IMR-90 (cell line): ENCODE measurements around the gene LAMA2. TPM values are rescaled to one million over a fixed set of nuclear protein-coding genes. Genes with fewer than 3 reads are reported as not detected.

ENCODE experiments used
- ATAC-seq: fragments of 200-7000 bp; cut with Tn5 transposase; 2 replicates; pipeline ENCODE4 v1.9.1; 2020; ENCODE audit warnings: low read depth, mild to moderate bottlenecking, moderate library complexity
- BruUV-seq: library from RNA; stranded (reverse); fragments of 400-500 nt; replicated peaks from 2 replicates; lab custom pipeline; 2021; lab: Mats Ljungman, UMichigan
- CTCF ChIA-PET: fragments of 300-600 bp; formaldehyde crosslinking; extraction: SDS; loops from one replicate; lab custom pipeline; 2021; ENCODE audit warnings: antibody characterized with exemption; lab: Yijun Ruan, JAX
- POLR2A ChIA-PET: fragments of 300-600 bp; sonication (Branson Sonifier 250); formaldehyde crosslinking; loops from one replicate; lab custom pipeline; 2022; ENCODE audit warnings: antibody characterized with exemption; ENCODE audit not compliant: unreplicated experiment; lab: Charles Lee
- DNase-seq: peaks from one replicate; pipeline ENCODE4 v3.0.0; 2013
- H2AFZ ChIP-seq: replicated peaks from 2 replicates; pipeline ENCODE3; 2013; ENCODE audit warnings: low read length, mild to moderate bottlenecking; ENCODE audit not compliant: poor library complexity
- H2AK5ac ChIP-seq: 2 replicates; pipeline ENCODE4 v1.6.1; 2013; ENCODE audit warnings: low read depth, low read length, inconsistent platforms
- H2AK9ac ChIP-seq: replicated peaks from 2 replicates; pipeline ENCODE3; 2013; ENCODE audit warnings: mild to moderate bottlenecking, low read depth, low read length, moderate library complexity; ENCODE audit not compliant: poor library complexity
- H2BK120ac ChIP-seq: 2 replicates; pipeline ENCODE4 v1.6.1; 2013; ENCODE audit warnings: low read depth, low read length, inconsistent platforms
- H2BK15ac ChIP-seq: 3 replicates; pipeline ENCODE4 v1.6.1; 2013; ENCODE audit warnings: low read depth, low read length, inconsistent platforms
- H2BK20ac ChIP-seq: 2 replicates; pipeline ENCODE4 v1.6.1; 2013; ENCODE audit warnings: low read depth, mild to moderate bottlenecking, inconsistent platforms, low read length, moderate library complexity
- H2BK5ac ChIP-seq: 2 replicates; pipeline ENCODE4 v1.6.1; 2013; ENCODE audit warnings: mild to moderate bottlenecking, low read depth, low read length, inconsistent platforms; ENCODE audit not compliant: poor library complexity, severe bottlenecking
- H3K14ac ChIP-seq: replicated peaks from 2 replicates; pipeline ENCODE4 v1.6.1; 2013; ENCODE audit warnings: low read depth, low read length, inconsistent platforms
- H3K18ac ChIP-seq: 2 replicates; pipeline ENCODE4 v1.6.1; 2013; ENCODE audit warnings: low read depth, low read length, control low read depth
- H3K23ac ChIP-seq: 2 replicates; pipeline ENCODE4 v1.6.1; 2013; ENCODE audit warnings: low read depth, low read length, inconsistent platforms
- H3K27ac ChIP-seq: 2 replicates; pipeline ENCODE4 v1.5.1; 2013; ENCODE audit warnings: mild to moderate bottlenecking, control low read depth, low read length; ENCODE audit not compliant: insufficient read depth
- H3K27me3 ChIP-seq: 2 replicates; pipeline ENCODE4 v1.6.1; 2013; ENCODE audit warnings: low read length; ENCODE audit not compliant: control insufficient read depth, insufficient read depth
- H3K36me3 ChIP-seq: 2 replicates; pipeline ENCODE4 v1.6.1; 2013; ENCODE audit warnings: low read length, mixed read lengths; ENCODE audit not compliant: control insufficient read depth, insufficient read depth
- H3K4ac ChIP-seq: 2 replicates; pipeline ENCODE4 v1.6.1; 2013; ENCODE audit warnings: low read depth, low read length, inconsistent platforms
- H3K4me1 ChIP-seq: 2 replicates; pipeline ENCODE4 v1.6.1; 2013; ENCODE audit warnings: low read length, mixed read lengths; ENCODE audit not compliant: control insufficient read depth, insufficient read depth
- H3K4me2 ChIP-seq: 2 replicates; pipeline ENCODE4 v1.6.1; 2013; ENCODE audit warnings: low read depth, mild to moderate bottlenecking, control low read depth, low read length, moderate library complexity
- H3K4me3 ChIP-seq: 2 replicates; pipeline ENCODE4 v1.5.1; 2013; ENCODE audit warnings: low read depth, mild to moderate bottlenecking, control low read depth, low read length, moderate library complexity; ENCODE audit not compliant: insufficient read depth
- H3K56ac ChIP-seq: 2 replicates; pipeline ENCODE4 v1.6.1; 2013; ENCODE audit warnings: low read length, inconsistent platforms; ENCODE audit not compliant: insufficient read depth; ENCODE audit errors: extremely low read depth
- H3K79me1 ChIP-seq, 2 experiments: 2 replicates each; pipeline ENCODE4 v1.6.1; 2013; ENCODE audit warnings: low read length in 2 of 2, inconsistent platforms in 1 of 2, low read depth in 1 of 2
- H3K9ac ChIP-seq: 2 replicates; pipeline ENCODE4 v1.6.1; 2013; ENCODE audit warnings: low read depth, low read length, control low read depth
- H3K9me1 ChIP-seq: 2 replicates; pipeline ENCODE4 v1.6.1; 2013; ENCODE audit warnings: low read length, inconsistent platforms; ENCODE audit not compliant: insufficient read depth
- H3K9me3 ChIP-seq: 2 replicates; pipeline ENCODE4 v1.6.1; 2013; ENCODE audit warnings: low read length; ENCODE audit not compliant: control insufficient read depth, insufficient read depth
- H4K20me1 ChIP-seq: 2 replicates; pipeline ENCODE4 v1.6.1; 2013; ENCODE audit warnings: low read length, inconsistent platforms; ENCODE audit not compliant: insufficient read depth
- H4K5ac ChIP-seq: 2 replicates; pipeline ENCODE4 v1.6.1; 2013; ENCODE audit warnings: mild to moderate bottlenecking, low read depth, low read length, control low read depth
- H4K8ac ChIP-seq, 2 experiments: 2 replicates each; pipeline ENCODE4 v1.6.1; 2013; ENCODE audit warnings: low read depth in 2 of 2, low read length in 2 of 2, control low read depth in 1 of 2, inconsistent platforms in 1 of 2
- H4K91ac ChIP-seq: 2 replicates; pipeline ENCODE4 v1.6.1; 2013; ENCODE audit warnings: low read depth, low read length, inconsistent platforms; ENCODE audit not compliant: insufficient read depth
- BHLHE40 ChIP-seq: fragments of 150-350 bp; IDR thresholded peaks from 2 replicates; pipeline ENCODE4 v1.6.1; 2016; ENCODE audit warnings: mild to moderate bottlenecking, low read depth, low read length
- CEBPB ChIP-seq: IDR thresholded peaks from 2 replicates; pipeline ENCODE4 v1.6.1; 2012; ENCODE audit warnings: low read depth, low read length, improper control_type of control experiment
- CHD1 ChIP-seq: IDR thresholded peaks from 2 replicates; pipeline ENCODE4 v1.6.1; 2012; ENCODE audit warnings: low read depth, low read length, improper control_type of control experiment
- CTCF ChIP-seq: conservative IDR thresholded peaks from 2 replicates; pipeline ENCODE4 v1.5.1; 2012; ENCODE audit warnings: mild to moderate bottlenecking, low read depth, low read length, improper control_type of control experiment
- ELK1 ChIP-seq: fragments of 150-350 bp; IDR thresholded peaks from 2 replicates; pipeline ENCODE4 v1.6.1; 2016; ENCODE audit warnings: low read depth, mild to moderate bottlenecking, low read length, moderate library complexity, borderline replicate concordance
- FOS ChIP-seq: fragments of 150-350 bp; IDR thresholded peaks from 2 replicates; pipeline ENCODE4 v1.6.1; 2016; ENCODE audit warnings: low read depth, low read length
- MAFK ChIP-seq: IDR thresholded peaks from 2 replicates; pipeline ENCODE4 v1.6.1; 2012; ENCODE audit warnings: low read depth, low read length, improper control_type of control experiment
- MAZ ChIP-seq: IDR thresholded peaks from 2 replicates; pipeline ENCODE4 v1.6.1; 2012; ENCODE audit warnings: low read depth, mild to moderate bottlenecking, low read length, improper control_type of control experiment, moderate library complexity, borderline replicate concordance
- MXI1 ChIP-seq: IDR thresholded peaks from 2 replicates; pipeline ENCODE4 v1.6.1; 2012; ENCODE audit warnings: low read depth, mild to moderate bottlenecking, low read length, moderate library complexity, borderline replicate concordance
- NFE2L2 ChIP-seq: fragments of 150-350 bp; IDR thresholded peaks from 2 replicates; pipeline ENCODE4 v1.6.1; 2016; ENCODE audit warnings: low read depth, mild to moderate bottlenecking, low read length
- POLR2A ChIP-seq: IDR thresholded peaks from 2 replicates; pipeline ENCODE4 v1.6.1; 2012; ENCODE audit warnings: mild to moderate bottlenecking, low read depth, low read length
- RAD21 ChIP-seq: IDR thresholded peaks from 2 replicates; pipeline ENCODE4 v1.6.1; 2012; ENCODE audit warnings: low read length, improper control_type of control experiment
- RCOR1 ChIP-seq: IDR thresholded peaks from 2 replicates; pipeline ENCODE4 v1.6.1; 2012; ENCODE audit warnings: mild to moderate bottlenecking, low read length, improper control_type of control experiment; ENCODE audit not compliant: insufficient replicate concordance
- RFX5 ChIP-seq: IDR thresholded peaks from 2 replicates; pipeline ENCODE4 v1.8.0; 2012; ENCODE audit warnings: low read depth, mild to moderate bottlenecking, low read length, moderate library complexity
- SMC3 ChIP-seq: fragments of 150-350 bp; IDR thresholded peaks from 2 replicates; pipeline ENCODE4 v1.6.1; 2016; ENCODE audit warnings: low read depth, mild to moderate bottlenecking, antibody characterized with exemption, low read length, moderate library complexity
- USF2 ChIP-seq: fragments of 150-350 bp; IDR thresholded peaks from 2 replicates; pipeline ENCODE4 v1.6.1; 2017; ENCODE audit warnings: mild to moderate bottlenecking, antibody characterized with exemption, low read length, low read depth
- dilution Hi-C: fragments of 300-500 bp; cut with HindIII; formaldehyde crosslinking; loops from one replicate; pipeline ENCODE4 v1.14.3; 2018; ENCODE audit warnings: low sequenced_read_pairs; ENCODE audit not compliant: unreplicated experiment
- in situ Hi-C: fragments of 300-500 bp; cut with MboI; formaldehyde crosslinking; loops from 3 replicates; pipeline ENCODE4 v1.14.3; 2019; ENCODE audit warnings: low sequenced_read_pairs, inconsistent platforms, mixed read lengths
- intact Hi-C: fragments of 100-400 bp; cut with micrococcal nuclease; formaldehyde crosslinking; loops from 2 replicates; pipeline ENCODE4 v1.10.0; 2022
- polyA plus RNA-seq, 3 experiments: library from polyadenylated mRNA; depleted of rRNA; stranded (reverse); fragments of >200 nt; gene quantifications; 2 replicates each; pipeline ENCODE4 v1.2.3, GENCODE V29; 2012; ENCODE audit warnings: low replicate concordance in 1 of 3
- total RNA-seq: library from RNA; depleted of rRNA; stranded (reverse); fragments of >200 nt; gene quantifications from 2 replicates; pipeline ENCODE4 v1.2.3, GENCODE V29; 2012

LAMA2 gene
- total and polyA plus RNA-seq, 2 of the 4 experiments (the other 2 are of a cell fraction): 9.9 to 13.3 TPM

GRCh38 chr6:129195643-129196042 lies 312.7 kb downstream of the LAMA2 start:
- Histone ChIP-seq H3K4me1 (no peaks in the 10 kb centered on the region), H3K79me1 (no peaks in the 10 kb centered on the region), H2BK5ac (no peak overlapping the region), H4K5ac (no peak overlapping the region), H3K27ac (no peak overlapping the region), H3K4me2 (no peak overlapping the region), H2AK5ac (no peak overlapping the region), H2BK20ac (no peak overlapping the region), H2BK120ac (no peak overlapping the region), H2AFZ (no peak overlapping the region), H3K9me3 (no peaks in the 10 kb centered on the region), H3K9ac (no peak overlapping the region), H2BK15ac (no peak overlapping the region), H4K20me1 (no peaks in the 10 kb centered on the region), H3K14ac (no peak overlapping the region), H4K91ac (no peak overlapping the region), H4K8ac (no peak overlapping the region), H3K56ac (no peak overlapping the region), H3K4ac (no peak overlapping the region), H3K27me3 (no peaks in the 10 kb centered on the region), H3K9me1 (no peaks in the 10 kb centered on the region), H3K36me3 (no peaks in the 10 kb centered on the region), H2AK9ac (no peak overlapping the region), H3K4me3 (no peak overlapping the region), H3K18ac (no peak overlapping the region), H3K23ac (no peak overlapping the region)
- dilution Hi-C loops: no loop called here
- ChIA-PET CTCF (interaction anchor here (0.6 kb wide), 1 partner anchor 294 kb away, joined by 4 read pairs; no protein-coding TSS in a partner anchor), POLR2A (no interaction called here)
- ATAC-seq (no peak), DNase-seq (no peak)
- in situ Hi-C loops: no loop called here
- intact Hi-C loops: no loop called here
- no TSS peak for BruUV-seq
- TF ChIP-seq ELK1: no peak
- TF ChIP-seq RFX5: no peak
- TF ChIP-seq CEBPB: no peak
- no peak for TF ChIP-seq FOS
- no peak for TF ChIP-seq MAZ
- TF ChIP-seq USF2: no peak
- no peak for TF ChIP-seq MAFK
- no peak for TF ChIP-seq CTCF
- no peak for TF ChIP-seq CHD1
- TF ChIP-seq POLR2A: no peak
- TF ChIP-seq RAD21: no peak
- no peak for TF ChIP-seq RCOR1
- TF ChIP-seq SMC3: no peak
- TF ChIP-seq NFE2L2: no peak
- no peak for TF ChIP-seq MXI1
- no peak for TF ChIP-seq BHLHE40
